ENCODE measurements around the gene TCEAL3. TPM values are rescaled to one million over a fixed set of nuclear protein-coding genes. Genes with fewer than 3 reads are reported as not detected.
"Not testable (repeated sequence)": the region's sequence is repeated elsewhere in the genome, so short reads cannot be mapped to it uniquely, and the experiment has no call there.

Gene TCEAL3
- total RNA-seq, 2 experiments from 2014 or later = 0.19 to 4.0 TPM

- no TSS peak for BruUV-seq (replicated peaks)
- H2AFZ ChIP-seq (ENCODE audit: low read length) = no peak overlapping the region
- POLR2A ChIA-PET = no interaction called here
These were observed 51.1 kb downstream of the TCEAL3 start for GRCh38 chrX:103658681-103659433.

GRCh38 chrX:103659460-103659859, 51.7 kb downstream of the TCEAL3 start:
- H3K36me3 ChIP-seq (ENCODE audit: insufficient read depth, low read length); H2AFZ ChIP-seq (ENCODE audit: low read length); H3K4me3 ChIP-seq (ENCODE audit: low read depth, low read length, poor library complexity, severe bottlenecking); H3K9me3 ChIP-seq (ENCODE audit: low read length); H3K27ac ChIP-seq (ENCODE audit: low read depth, low read length, poor library complexity, severe bottlenecking); DNase-seq (ENCODE audit: low spot score); CTCF ChIA-PET (ENCODE audit: unreplicated experiment); H3K9me2 ChIP-seq (ENCODE audit: insufficient read depth, low read length); H3K4me2 ChIP-seq (ENCODE audit: low read length); H4K20me1 ChIP-seq (ENCODE audit: insufficient read depth, low read length); BruUV-seq (replicated peaks); intact Hi-C loops (cut with micrococcal nuclease; ENCODE audit: unreplicated experiment); POLR2A ChIA-PET; H3K4me1 ChIP-seq (ENCODE audit: insufficient read depth, low read length, poor library complexity, severe bottlenecking); H3K79me2 ChIP-seq (ENCODE audit: insufficient read depth, low read depth, low read length): not testable (repeated sequence)

More at GRCh38 chrX:103658681-103659433, 51.1 kb downstream of the TCEAL3 start:
- H3K4me2 ChIP-seq (ENCODE audit: low read length) = no peak overlapping the region
- H3K9me2 ChIP-seq (ENCODE audit: insufficient read depth, low read length) = no peaks in the 10 kb centered on the region
- H3K9me3 ChIP-seq (ENCODE audit: low read length) = no peaks in the 10 kb centered on the region
- H3K27ac ChIP-seq (ENCODE audit: low read depth, low read length, poor library complexity, severe bottlenecking) = no peak overlapping the region
- H3K36me3 ChIP-seq (ENCODE audit: insufficient read depth, low read length) = no peaks in the 10 kb centered on the region
- no peaks in the 10 kb centered on the region for H3K4me1 ChIP-seq (ENCODE audit: insufficient read depth, low read length, poor library complexity, severe bottlenecking)
- TF ChIP-seq CTCF (conservative IDR thresholded peaks at IDR 0.05; ENCODE audit: low read length) = no peak
- TF ChIP-seq EZH2phosphoT487 (IDR thresholded peaks at IDR 0.05; ENCODE audit: borderline replicate concordance, low read depth, low read length) = no peak
- intact Hi-C loops (cut with micrococcal nuclease; ENCODE audit: unreplicated experiment) = no loop called here
- DNase-seq (ENCODE audit: low spot score) = no peak
- CTCF ChIA-PET (ENCODE audit: unreplicated experiment) = no interaction called here
- no peak overlapping the region for H3K4me3 ChIP-seq (ENCODE audit: low read depth, low read length, poor library complexity, severe bottlenecking)
- H4K20me1 ChIP-seq (ENCODE audit: insufficient read depth, low read length) = no peaks in the 10 kb centered on the region
- H3K79me2 ChIP-seq (ENCODE audit: insufficient read depth, low read depth, low read length) = no peaks in the 10 kb centered on the region

Other genes with a start within 250 kb of the TCEAL3 start
- gene BEX3, start 231.4 kb upstream of the TCEAL3 start, total RNA-seq (2014; rRNA removed; shearing (Covaris generic)) = not detected in 2 replicates
- not detected in 2 replicates for gene BEX3, start 231.4 kb upstream of the TCEAL3 start, total RNA-seq (2022)
- 0.10 and 0.50 TPM in 2 replicates for gene RAB40A, start 88.5 kb upstream of the TCEAL3 start, total RNA-seq (2014; rRNA removed; shearing (Covaris generic))
- 0.38 and 0.66 TPM in 2 replicates for gene RAB40A, start 88.5 kb upstream of the TCEAL3 start, total RNA-seq (2022)
- 4.5 and 15.1 TPM in 2 replicates for gene TCEAL4, start 22.4 kb upstream of the TCEAL3 start, total RNA-seq (2014; rRNA removed; shearing (Covaris generic))
- gene TCEAL4, start 22.4 kb upstream of the TCEAL3 start, total RNA-seq (2022) = 8.8 and 9.9 TPM in 2 replicates
- 11.7 and 28.2 TPM in 2 replicates for gene TCEAL1, start 21.0 kb downstream of the TCEAL3 start, total RNA-seq (2014; rRNA removed; shearing (Covaris generic))
- gene TCEAL1, start 21.0 kb downstream of the TCEAL3 start, total RNA-seq (2022) = 17.4 and 18.1 TPM in 2 replicates
- gene MORF4L2, start 78.7 kb downstream of the TCEAL3 start, total RNA-seq (2014; rRNA removed; shearing (Covaris generic)) = 165 and 201 TPM in 2 replicates
- 223 and 257 TPM in 2 replicates for gene MORF4L2, start 78.7 kb downstream of the TCEAL3 start, total RNA-seq (2022)
- gene TMEM31, start 102.9 kb downstream of the TCEAL3 start, total RNA-seq (2014; rRNA removed; shearing (Covaris generic)) = not detected in 2 replicates
- 0.53 and 0.65 TPM in 2 replicates for gene TMEM31, start 102.9 kb downstream of the TCEAL3 start, total RNA-seq (2022)
- not detected in 2 replicates for gene PLP1, start 168.9 kb downstream of the TCEAL3 start, total RNA-seq (2014; rRNA removed; shearing (Covaris generic))
- not detected in 2 replicates for gene PLP1, start 168.9 kb downstream of the TCEAL3 start, total RNA-seq (2022)
- 1.3 and 2.2 TPM in 2 replicates for gene RAB9B, start 224.3 kb downstream of the TCEAL3 start, total RNA-seq (2014; rRNA removed; shearing (Covaris generic))
- gene RAB9B, start 224.3 kb downstream of the TCEAL3 start, total RNA-seq (2022) = 1.4 TPM in 2 replicates